GM12878 (cell line): ENCODE measurements around the gene SPDYE1.
"Not testable (repeated sequence)": the region's sequence is repeated elsewhere in the genome, so short reads cannot be mapped to it uniquely, and the experiment has no call there.

Source experiments
- BHLHE40 ChIP-seq, 2 experiments: fragments of 450-650 bp in 1 of 2; IDR thresholded peaks; 2 replicates each; pipeline ENCODE4 v1.6.1; 2011 to 2017; ENCODE audit warnings: low read depth in 2 of 2, borderline replicate concordance in 1 of 2, improper control_type of control experiment in 1 of 2, low read length in 1 of 2, mild to moderate bottlenecking in 1 of 2
- CREM ChIP-seq: IDR thresholded peaks from 2 replicates; pipeline ENCODE4 v1.6.1; 2014; ENCODE audit warnings: antibody characterized with exemption, low read depth
- CTCF ChIP-seq, 3 experiments: IDR thresholded peaks in 2 of 3; conservative IDR thresholded peaks in 1 of 3; 2 replicates each; pipeline ENCODE4 v1.5.1; 2011; ENCODE audit warnings: low read depth in 3 of 3, low read length in 3 of 3, mild to moderate bottlenecking in 3 of 3, control low read depth in 2 of 3, moderate library complexity in 2 of 3, inconsistent platforms in 1 of 3, mixed read lengths in 1 of 3; ENCODE audit not compliant: control insufficient read depth in 2 of 3, insufficient read depth in 1 of 3; ENCODE audit errors: extremely low read depth in 1 of 3
- EZH2 ChIP-seq: IDR thresholded peaks from 2 replicates; pipeline ENCODE4 v1.6.1; 2012; ENCODE audit warnings: low read depth, mild to moderate bottlenecking, control low read depth, inconsistent platforms, low read length, borderline replicate concordance; ENCODE audit not compliant: control insufficient read depth
- GABPA ChIP-seq: IDR thresholded peaks from 2 replicates; pipeline ENCODE4 v1.6.1; 2014; ENCODE audit warnings: antibody characterized with exemption, low read depth, mild to moderate bottlenecking, inconsistent platforms
- POLR2A ChIP-seq: IDR thresholded peaks from 2 replicates; pipeline ENCODE4 v1.6.1; 2011; ENCODE audit warnings: low read depth, mild to moderate bottlenecking, low read length
- POLR2AphosphoS5 ChIP-seq: IDR thresholded peaks from 2 replicates; pipeline ENCODE4 v1.6.1; 2011; ENCODE audit warnings: mild to moderate bottlenecking, low read length, inconsistent platforms
- STAT3 ChIP-seq: IDR thresholded peaks from 2 replicates; pipeline ENCODE4 v1.6.1; 2011; ENCODE audit warnings: low read depth, low read length, improper control_type of control experiment

DNA sequence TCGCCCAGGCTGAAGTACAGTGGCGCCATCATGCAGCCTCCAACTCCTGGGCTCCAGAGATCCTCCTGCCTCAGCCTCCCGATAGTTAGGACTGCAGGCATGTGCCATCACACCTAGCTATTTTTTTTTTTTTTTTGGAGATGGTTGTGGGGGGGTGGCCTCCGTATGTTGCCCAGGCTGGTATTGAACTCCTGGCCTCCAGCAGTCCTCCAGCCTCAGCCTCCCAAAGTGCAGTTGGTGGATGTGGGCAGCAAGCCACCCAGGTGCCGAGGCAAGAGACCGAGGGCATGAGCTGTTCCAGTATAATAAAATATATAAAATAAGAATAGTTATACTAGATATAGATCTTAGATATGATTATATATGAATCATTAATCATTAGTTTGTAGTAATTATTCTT, 22.1 kb downstream of the SPDYE1 start:
- TF ChIP-seq POLR2AphosphoS5; CTCF (IDR thresholded peaks at IDR 0.05 in 2 of 3, conservative IDR thresholded peaks at IDR 0.05 in 1 of 3; ENCODE audit: control insufficient read depth in 2 of 3, extremely low read depth in 1 of 3, insufficient read depth in 1 of 3, low read depth in 3 of 3, low read length in 3 of 3); POLR2A; STAT3; EZH2; BHLHE40 (IDR thresholded peaks at IDR 0.05; ENCODE audit: borderline replicate concordance in 1 of 2, low read depth in 2 of 2, low read length in 1 of 2); GABPA; CREM: not testable (repeated sequence)
